ENCODE data around the gene ZNF700.
A peak's percentile ranks its signal among the peaks of the same experiment; 100 is the strongest.

Gene ZNF700

GRCh38 chr19:11995174-11995573, 70.3 kb downstream of the ZNF700 start:
- TF ChIP-seq, protein P1, sequence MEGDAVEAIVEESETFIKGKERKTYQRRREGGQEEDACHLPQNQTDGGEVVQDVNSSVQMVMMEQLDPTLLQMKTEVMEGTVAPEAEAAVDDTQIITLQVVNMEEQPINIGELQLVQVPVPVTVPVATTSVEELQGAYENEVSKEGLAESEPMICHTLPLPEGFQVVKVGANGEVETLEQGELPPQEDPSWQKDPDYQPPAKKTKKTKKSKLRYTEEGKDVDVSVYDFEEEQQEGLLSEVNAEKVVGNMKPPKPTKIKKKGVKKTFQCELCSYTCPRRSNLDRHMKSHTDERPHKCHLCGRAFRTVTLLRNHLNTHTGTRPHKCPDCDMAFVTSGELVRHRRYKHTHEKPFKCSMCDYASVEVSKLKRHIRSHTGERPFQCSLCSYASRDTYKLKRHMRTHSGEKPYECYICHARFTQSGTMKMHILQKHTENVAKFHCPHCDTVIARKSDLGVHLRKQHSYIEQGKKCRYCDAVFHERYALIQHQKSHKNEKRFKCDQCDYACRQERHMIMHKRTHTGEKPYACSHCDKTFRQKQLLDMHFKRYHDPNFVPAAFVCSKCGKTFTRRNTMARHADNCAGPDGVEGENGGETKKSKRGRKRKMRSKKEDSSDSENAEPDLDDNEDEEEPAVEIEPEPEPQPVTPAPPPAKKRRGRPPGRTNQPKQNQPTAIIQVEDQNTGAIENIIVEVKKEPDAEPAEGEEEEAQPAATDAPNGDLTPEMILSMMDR (conservative IDR thresholded peaks at IDR 0.05; ENCODE audit: low read depth, low read length), result no peak
- no peak overlapping the region for H3K4me3 ChIP-seq (ENCODE audit: low read depth, low read length)
- peak; percentile 79 for DNase-seq (ENCODE audit: low read depth)
